HCEC 1CT (cell line): ENCODE results near the gene HOMER2.

ENCODE experiments used
- DNase-seq: peaks from one replicate; pipeline ENCODE4 v3.0.0-alpha.2; 2017

HOMER2 gene

DNA sequence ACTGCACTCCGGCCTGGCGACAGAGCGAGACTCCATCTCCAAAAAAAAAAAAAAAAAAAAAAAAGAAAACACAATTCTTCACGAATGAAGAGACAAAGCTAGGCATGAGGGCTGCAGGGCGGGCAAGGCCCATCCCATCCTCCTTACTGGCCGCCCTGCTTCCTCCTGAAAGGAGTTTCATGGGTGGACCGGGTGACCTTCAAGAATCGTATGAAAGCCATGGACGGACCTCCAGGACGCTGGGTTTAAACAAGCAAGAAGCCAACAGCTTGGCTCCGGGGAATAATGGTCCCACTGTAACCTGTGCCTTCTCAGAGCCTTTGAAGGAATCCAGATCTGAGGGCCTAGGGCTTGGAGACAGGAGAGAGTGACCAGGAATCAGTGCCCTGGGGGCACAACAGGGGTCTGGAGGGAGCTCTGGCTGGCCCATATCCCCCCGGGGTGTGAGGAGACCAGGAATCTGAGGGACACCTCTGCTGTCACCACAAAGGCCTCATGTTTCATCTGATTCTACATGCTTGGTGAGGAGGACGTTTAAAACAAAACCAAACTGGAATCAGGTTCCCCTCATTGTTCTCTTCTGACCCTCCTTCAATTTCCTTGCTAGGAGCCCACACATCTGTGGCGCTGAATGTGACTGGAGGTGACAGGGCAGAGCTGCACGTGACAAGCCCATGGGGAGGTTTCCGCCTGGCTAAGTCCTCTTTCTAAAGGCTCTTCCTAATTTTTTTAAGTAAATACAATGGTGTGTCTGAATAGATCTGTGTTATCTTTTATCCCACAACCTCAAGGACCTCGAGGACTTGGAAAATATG, 97.0 kb downstream of the HOMER2 start:
- DNase-seq = no peak

- DNase-seq = no peak
Measured at GRCh38 chr15:82854554-82854953, 98.0 kb downstream of the HOMER2 start.

GRCh38 chr15:82852941-82853561, 99.5 kb downstream of the HOMER2 start:
- no peak for DNase-seq

GRCh38 chr15:82851981-82852511, 100.5 kb downstream of the HOMER2 start:
- DNase-seq = no peak

GRCh38 chr15:82851306-82851850, 101.1 kb downstream of the HOMER2 start:
- DNase-seq = no peak

GRCh38 chr15:82850731-82851130, 101.8 kb downstream of the HOMER2 start:
- no peak for DNase-seq

GRCh38 chr15:82849556-82850512, 102.7 kb downstream of the HOMER2 start:
- DNase-seq = peak; percentile 83

DNA sequence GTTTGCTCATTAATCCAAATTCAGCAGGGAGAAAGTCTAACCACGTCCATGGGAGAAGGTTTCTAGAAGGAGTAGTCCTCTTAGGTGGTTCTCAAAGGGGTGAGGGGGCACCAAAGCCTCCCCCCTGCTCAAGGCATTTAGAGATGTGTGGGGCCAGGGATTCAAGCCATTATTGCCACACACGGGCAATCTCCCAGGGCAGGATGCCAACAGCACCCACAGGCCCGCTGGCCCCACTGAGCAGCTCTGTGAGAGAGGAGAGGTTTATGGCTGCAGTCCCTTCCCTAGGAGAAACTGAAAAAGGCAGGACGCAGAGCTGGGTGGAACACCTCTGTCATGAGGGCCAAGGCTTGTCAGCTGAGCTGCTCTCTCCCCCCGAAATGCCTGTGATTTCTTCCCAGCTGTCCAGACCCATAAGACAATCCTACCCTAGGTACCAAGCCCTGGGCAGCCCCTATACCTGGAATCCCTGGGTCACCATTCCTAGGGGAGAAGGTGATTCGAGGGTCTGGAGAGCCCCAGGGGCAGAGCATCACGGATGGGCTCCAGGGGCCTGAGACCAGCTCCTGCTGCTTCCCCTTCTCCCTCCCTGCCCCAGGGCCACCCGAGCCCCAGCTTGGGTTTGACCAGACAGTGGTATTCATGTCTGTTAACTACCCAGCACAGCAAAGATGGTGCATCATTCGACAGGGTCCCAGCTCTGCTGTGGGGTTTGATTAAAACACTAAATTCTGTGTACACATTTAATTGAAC, 104.1 kb downstream of the HOMER2 start:
- DNase-seq = no peak

GRCh38 chr15:82847703-82848102, 104.8 kb downstream of the HOMER2 start:
- DNase-seq = no peak

DNA sequence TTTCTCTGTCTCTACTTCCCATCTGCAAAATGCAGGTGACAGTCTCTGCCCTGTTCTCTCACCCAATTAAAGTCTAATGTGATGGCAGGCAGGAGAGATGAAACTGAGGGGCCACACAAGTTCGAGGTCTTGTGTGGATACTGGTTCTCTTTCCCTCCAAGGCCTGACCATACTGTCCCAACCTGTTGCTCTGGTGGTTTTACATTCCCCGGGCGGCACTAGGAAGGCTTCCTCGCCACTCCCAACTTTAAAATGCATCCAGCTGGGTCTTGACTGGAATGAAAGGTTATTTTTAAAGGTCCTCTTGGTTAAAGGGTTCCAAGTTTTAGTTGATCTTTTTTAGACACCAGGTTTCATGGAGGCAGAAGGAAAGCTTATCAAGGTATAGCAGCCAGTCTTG, 105.9 kb downstream of the HOMER2 start:
- DNase-seq = no peak

DNA sequence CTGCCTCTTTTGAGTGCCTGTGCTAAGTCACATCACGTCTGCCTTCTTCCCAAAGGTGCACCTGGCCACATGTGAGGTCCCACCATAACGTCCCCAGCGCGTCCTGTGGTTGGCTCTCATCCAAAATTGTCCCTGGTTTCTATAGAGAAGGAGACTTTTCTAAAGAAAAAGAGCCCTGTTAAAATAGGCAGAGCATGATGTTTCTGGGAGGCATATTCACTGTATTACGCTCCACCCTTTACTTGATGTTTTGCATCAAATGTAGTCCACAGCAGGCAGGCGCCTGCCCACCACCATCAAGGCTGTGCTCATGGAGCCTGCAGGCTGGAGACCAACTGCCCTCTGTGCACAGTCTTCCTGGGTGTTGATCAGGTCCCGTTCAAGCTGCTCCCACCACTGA, 106.8 kb downstream of the HOMER2 start:
- DNase-seq = no peak

GRCh38 chr15:82843566-82843965, 109.0 kb downstream of the HOMER2 start:
- no peak for DNase-seq

GRCh38 chr15:82840166-82840565, 112.4 kb downstream of the HOMER2 start:
- no peak for DNase-seq

DNA sequence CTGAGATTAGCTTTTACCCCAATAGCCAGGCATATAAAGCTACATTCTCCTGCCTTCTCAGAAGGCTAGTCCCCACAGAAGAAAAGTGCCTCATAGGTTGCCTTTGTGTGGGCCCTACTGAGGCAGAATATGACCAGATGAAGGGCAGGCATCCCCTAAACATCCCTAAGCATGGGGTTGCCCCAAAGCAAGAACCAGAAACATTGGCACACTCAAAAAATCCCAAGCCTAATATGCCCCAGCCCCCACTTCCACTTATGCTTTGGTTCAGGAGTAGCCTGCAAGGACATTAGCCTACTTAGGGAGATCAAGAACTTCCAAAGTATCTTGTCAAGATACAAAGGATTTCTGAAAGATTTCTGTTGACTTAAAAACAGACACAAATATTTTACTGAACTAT, 113.4 kb downstream of the HOMER2 start:
- DNase-seq = no peak

GRCh38 chr15:82838096-82838735, 114.3 kb downstream of the HOMER2 start:
- DNase-seq = no peak

GRCh38 chr15:82835391-82835917, 117.1 kb downstream of the HOMER2 start:
- DNase-seq = no peak

- no peak for DNase-seq
Measured at GRCh38 chr15:82833362-82833682, 119.2 kb downstream of the HOMER2 start.

DNA sequence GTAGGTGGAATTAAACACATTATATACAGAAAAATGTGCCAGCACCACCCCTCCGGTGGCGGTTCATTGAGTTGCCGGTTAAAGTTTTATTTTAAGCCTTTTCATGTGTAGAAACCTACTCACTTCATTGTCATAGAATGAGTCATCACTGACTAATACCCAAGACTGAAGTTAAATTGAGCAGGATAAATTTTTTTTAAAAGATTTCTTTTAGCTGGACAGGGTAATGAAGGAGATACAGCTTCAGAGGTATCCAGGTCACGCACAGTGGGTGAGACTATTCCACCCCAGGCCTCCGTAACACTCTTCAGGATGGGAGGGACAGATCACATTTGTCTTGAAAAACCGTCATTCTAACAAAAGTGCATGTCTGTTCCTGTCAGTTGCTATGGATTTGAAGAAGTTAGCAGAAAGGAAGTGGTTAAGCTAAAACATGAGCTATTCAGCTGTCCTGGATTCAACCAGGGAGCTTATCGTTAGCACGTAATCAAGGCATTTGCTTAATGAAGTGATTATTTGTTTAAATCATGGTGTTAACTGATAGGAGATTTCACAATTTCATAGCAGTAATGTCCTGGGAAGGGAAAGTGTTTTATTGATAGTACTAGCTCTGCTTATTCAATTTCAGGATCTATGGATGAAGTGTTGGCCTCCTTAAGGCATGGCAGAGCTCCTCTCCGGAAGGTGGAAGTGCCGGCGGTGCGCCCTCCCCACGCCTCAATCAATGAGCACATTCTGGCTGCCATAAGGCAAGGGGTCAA, 119.7 kb downstream of the HOMER2 start:
- DNase-seq = peak; percentile 91

- DNase-seq = no peak
Measured at GRCh38 chr15:82831894-82832600, 120.5 kb downstream of the HOMER2 start.
